ENCODE data around the gene ANKLE1. TPM values are rescaled to one million over a fixed set of nuclear protein-coding genes. Genes with fewer than 3 reads are reported as not detected.

ANKLE1 gene
- total RNA-seq, 4 donors from 2014 or later = 0.30 to 2.5 (median 1.5) TPM

- Histone ChIP-seq H3K36me3 (peaks cover 6% of the 10 kb centered on the region), H3K27me3 (no peaks in the 10 kb centered on the region), H3K9me3 (no peaks in the 10 kb centered on the region), H3K27ac (no peak overlapping the region), H3K4me1 (peaks cover 16% of the 10 kb centered on the region), H3K4me3 (no peak overlapping the region)
- TF ChIP-seq CTCF (IDR thresholded peaks at IDR 0.05) (no peak), POLR2AphosphoS5 (IDR thresholded peaks at IDR 0.05) (no peak), POLR2A (IDR thresholded peaks at IDR 0.05) (no peak), EP300 (IDR thresholded peaks at IDR 0.05) (no peak)
- no peak for DNase-seq (ENCODE audit: low spot score in 2 of 2)
- WGBS = 87% methylated on average over 6 of the region's 6 CpGs
Measured at GRCh38 chr19:17296976-17297375, 15.3 kb downstream of the ANKLE1 start.

GRCh38 chr19:17300992-17301619, 19.4 kb downstream of the ANKLE1 start:
- no peaks in the 10 kb centered on the region for H3K9me3 ChIP-seq
- 95% methylated on average over 4 of the region's 51 CpGs for WGBS
- H3K4me1 ChIP-seq = peaks cover 38% of the 10 kb centered on the region
- no peak for TF ChIP-seq POLR2AphosphoS5 (IDR thresholded peaks at IDR 0.05)
- TF ChIP-seq CTCF (IDR thresholded peaks at IDR 0.05) = no peak
- no peak for TF ChIP-seq POLR2A (IDR thresholded peaks at IDR 0.05)
- TF ChIP-seq EP300 (IDR thresholded peaks at IDR 0.05) = no peak
- no peak for DNase-seq (ENCODE audit: low spot score in 2 of 2)
- H3K27me3 ChIP-seq = no peaks in the 10 kb centered on the region
- peaks cover 6% of the 10 kb centered on the region for H3K36me3 ChIP-seq
- no peak overlapping the region for H3K4me3 ChIP-seq
- H3K27ac ChIP-seq = no peak overlapping the region

GRCh38 chr19:17302391-17303166, 20.9 kb downstream of the ANKLE1 start:
- peak in 1 of 2 donors; percentile 70 for DNase-seq (ENCODE audit: low spot score in 2 of 2)
- no peaks in the 10 kb centered on the region for H3K9me3 ChIP-seq
- peak overlapping the region; percentile 47 for H3K27ac ChIP-seq
- H3K4me3 ChIP-seq = peak overlapping the region; percentile 78
- WGBS = 60% methylated on average over 1 of the region's 29 CpGs
- peaks cover 50% of the 10 kb centered on the region for H3K4me1 ChIP-seq
- no peak for TF ChIP-seq POLR2A (IDR thresholded peaks at IDR 0.05)
- TF ChIP-seq POLR2AphosphoS5 (IDR thresholded peaks at IDR 0.05) = no peak
- peaks cover 6% of the 10 kb centered on the region for H3K36me3 ChIP-seq
- no peaks in the 10 kb centered on the region for H3K27me3 ChIP-seq

GRCh38 chr19:17303167-17303939, 21.7 kb downstream of the ANKLE1 start, which contains the start of gene ABHD8:
Gene ABHD8, minus strand, starts transcription at chr19:17303425. Its CDS starts 1,809 bp downstream, at chr19:17301616.
- DNase-seq (ENCODE audit: low spot score in 2 of 2) = peak; percentile 97 to 98
- H3K27me3 ChIP-seq = no peaks in the 10 kb centered on the region
- TF ChIP-seq CTCF (IDR thresholded peaks at IDR 0.05) = peak; percentile 40 to 72
- no peak for TF ChIP-seq POLR2A (IDR thresholded peaks at IDR 0.05)
- no peak for TF ChIP-seq POLR2AphosphoS5 (IDR thresholded peaks at IDR 0.05)
- no peak for TF ChIP-seq EP300 (IDR thresholded peaks at IDR 0.05)
- peaks cover 50% of the 10 kb centered on the region for H3K4me1 ChIP-seq
- no peaks in the 10 kb centered on the region for H3K9me3 ChIP-seq
- H3K4me3 ChIP-seq = peak within 1 kb of the TSS; percentile 78
- WGBS = 6% methylated on average over 10 of the region's 52 CpGs
- peaks cover under 1% of the 10 kb centered on the region for H3K36me3 ChIP-seq
- H3K27ac ChIP-seq = peak within 1 kb of the TSS; percentile 47

- DNase-seq (ENCODE audit: low spot score in 2 of 2) = no peak
- WGBS = 48% methylated on average over 10 of the region's 12 CpGs
- TF ChIP-seq POLR2A (IDR thresholded peaks at IDR 0.05) = no peak
- TF ChIP-seq EP300 (IDR thresholded peaks at IDR 0.05) = no peak
- no peak for TF ChIP-seq CTCF (IDR thresholded peaks at IDR 0.05)
- no peak for TF ChIP-seq POLR2AphosphoS5 (IDR thresholded peaks at IDR 0.05)
Measured at GRCh38 chr19:17303940-17304267, 22.2 kb downstream of the ANKLE1 start.

More at GRCh38 chr19:17303940-17304267, 22.2 kb downstream of the ANKLE1 start:
- peak overlapping the region; percentile 78 for H3K4me3 ChIP-seq
- H3K36me3 ChIP-seq = no peaks in the 10 kb centered on the region
- no peaks in the 10 kb centered on the region for H3K9me3 ChIP-seq
- H3K27me3 ChIP-seq = no peaks in the 10 kb centered on the region
- H3K27ac ChIP-seq = no peak overlapping the region
- peaks cover 54% of the 10 kb centered on the region for H3K4me1 ChIP-seq

All from suprapubic skin (tissue), 4 donors.